Mesodermal cell (in vitro differentiated cells): ENCODE results near the gene DPP6.

Experiments used
- H3K27ac ChIP-seq: 2 replicates; pipeline ENCODE4 v1.7.0; 2013; ENCODE audit warnings: mild to moderate bottlenecking, low read depth, low read length, moderate library complexity; ENCODE audit not compliant: severe bottlenecking
- H3K36me3 ChIP-seq: 2 replicates; pipeline ENCODE4 v1.7.1; 2013; ENCODE audit warnings: mild to moderate bottlenecking, low read length, moderate library complexity; ENCODE audit not compliant: control insufficient read depth, insufficient read depth
- H3K4me1 ChIP-seq: one replicate; pipeline ENCODE4 v1.7.1; 2013; ENCODE audit warnings: mild to moderate bottlenecking, low read length; ENCODE audit not compliant: insufficient read depth, control insufficient read depth, poor library complexity, severe bottlenecking
- H3K4me3 ChIP-seq: 2 replicates; pipeline ENCODE4 v1.7.0; 2013; ENCODE audit warnings: low read length, control low read depth, mild to moderate bottlenecking; ENCODE audit not compliant: insufficient read depth, poor library complexity, severe bottlenecking; ENCODE audit errors: extremely low read depth
- H3K9me3 ChIP-seq: 2 replicates; pipeline ENCODE4 v1.7.1; 2013; ENCODE audit warnings: mild to moderate bottlenecking, low read length, moderate library complexity; ENCODE audit not compliant: control insufficient read depth
- WGBS, 2 experiments: methylation state at CpG; one replicate each; pipeline ENCODE4 v1.1.5; 2013; ENCODE audit warnings: missing lambda C conversion rate in 2 of 2; ENCODE audit not compliant: insufficient coverage in 2 of 2; 5-methylcytosine and 5-hydroxymethylcytosine counted together

The DPP6 gene

GRCh38 chr7:154695836-154696235 lies 643.6 kb downstream of the DPP6 start:
- Histone ChIP-seq H3K27ac (no peak overlapping the region), H3K4me1 (peaks cover 9% of the 10 kb centered on the region), H3K9me3 (no peaks in the 10 kb centered on the region), H3K36me3 (no peaks in the 10 kb centered on the region), H3K4me3 (no peak overlapping the region)
- WGBS, 2 experiments: 88 to 91% methylated on average over 13 to 14 of the region's 14 CpGs

GRCh38 chr7:154696556-154696955 lies 644.4 kb downstream of the DPP6 start:
- Histone ChIP-seq H3K27ac (no peak overlapping the region), H3K36me3 (no peaks in the 10 kb centered on the region), H3K9me3 (no peaks in the 10 kb centered on the region), H3K4me3 (no peak overlapping the region), H3K4me1 (peaks cover 9% of the 10 kb centered on the region)
- WGBS, 2 experiments: 94 to 97% methylated on average over 8 of the region's 8 CpGs

- H3K4me3 ChIP-seq: no peak overlapping the region
- WGBS, 2 experiments: 51 to 59% methylated on average over 9 to 11 of the region's 13 CpGs
Observed at GRCh38 chr7:154698726-154699291, 646.6 kb downstream of the DPP6 start.

GRCh38 chr7:154699417-154699816 lies 647.2 kb downstream of the DPP6 start:
- WGBS, 2 experiments: 79% methylated on average over 6 of the region's 6 CpGs
- Histone ChIP-seq H3K27ac (no peak overlapping the region), H3K36me3 (no peaks in the 10 kb centered on the region), H3K4me1 (peaks cover 9% of the 10 kb centered on the region), H3K4me3 (no peak overlapping the region), H3K9me3 (no peaks in the 10 kb centered on the region)

More at GRCh38 chr7:154698726-154699291, 646.6 kb downstream of the DPP6 start:
- peaks cover 9% of the 10 kb centered on the region for H3K4me1 ChIP-seq
- no peaks in the 10 kb centered on the region for H3K9me3 ChIP-seq
- H3K36me3 ChIP-seq: no peaks in the 10 kb centered on the region
- no peak overlapping the region for H3K27ac ChIP-seq

DNA sequence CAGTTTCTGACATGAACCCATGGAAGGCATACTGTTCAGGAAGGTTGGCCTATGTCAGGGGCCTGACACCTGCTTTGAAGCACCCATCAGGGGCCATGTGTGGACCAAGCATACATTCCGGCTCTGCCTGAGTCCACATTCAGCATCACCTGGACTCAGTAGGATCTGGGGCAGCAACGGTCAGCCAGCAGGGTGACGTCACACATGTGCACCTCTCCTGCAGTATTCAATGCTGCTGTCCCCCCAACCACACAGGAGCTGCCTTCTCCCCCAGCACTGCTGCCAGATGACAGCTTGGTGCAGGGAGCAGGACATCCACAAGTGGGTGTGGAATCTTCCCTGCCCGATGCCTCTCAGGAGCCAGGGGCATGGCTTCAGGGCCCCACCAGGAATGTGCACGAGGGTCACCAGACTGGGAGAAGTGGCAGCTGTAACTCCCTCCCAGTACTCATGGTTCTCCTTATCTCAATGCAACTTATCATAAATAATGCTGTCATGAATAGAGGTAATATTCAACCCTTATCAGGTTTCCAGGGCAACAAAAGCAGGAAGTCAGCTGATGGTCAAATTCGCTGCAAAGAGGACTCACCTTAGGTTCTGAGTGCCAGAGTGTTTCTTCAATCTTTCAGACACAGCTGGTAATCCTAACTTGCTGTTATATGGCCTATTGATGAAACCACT lies 657.8 kb downstream of the DPP6 start:
- Histone ChIP-seq H3K9me3 (peaks cover 13% of the 10 kb centered on the region), H3K36me3 (no peaks in the 10 kb centered on the region), H3K27ac (no peak overlapping the region), H3K4me1 (no peaks in the 10 kb centered on the region), H3K4me3 (no peak overlapping the region)
- WGBS, 2 experiments: 81 to 89% methylated on average over 4 of the region's 6 CpGs

- Histone ChIP-seq H3K36me3 (no peaks in the 10 kb centered on the region), H3K9me3 (peaks cover 13% of the 10 kb centered on the region), H3K4me3 (no peak overlapping the region), H3K27ac (no peak overlapping the region), H3K4me1 (no peaks in the 10 kb centered on the region)
- 70 to 87% methylated on average over 4 to 5 of the region's 5 CpGs for WGBS, 2 experiments
Observed at GRCh38 chr7:154720016-154720415, 667.8 kb downstream of the DPP6 start.

- Histone ChIP-seq H3K9me3 (peaks cover 23% of the 10 kb centered on the region), H3K4me3 (no peak overlapping the region), H3K27ac (no peak overlapping the region), H3K4me1 (no peaks in the 10 kb centered on the region), H3K36me3 (no peaks in the 10 kb centered on the region)
- WGBS, 2 experiments: 93 to 94% methylated on average over 5 of the region's 7 CpGs
Observed at GRCh38 chr7:154721086-154721485, 668.9 kb downstream of the DPP6 start.

GRCh38 chr7:154726368-154726767 lies 674.2 kb downstream of the DPP6 start:
- 73 to 89% methylated on average over 2 to 3 of the region's 4 CpGs for WGBS, 2 experiments
- no peaks in the 10 kb centered on the region for H3K4me1 ChIP-seq
- H3K9me3 ChIP-seq: peaks cover 40% of the 10 kb centered on the region
- H3K36me3 ChIP-seq: no peaks in the 10 kb centered on the region
- no peak overlapping the region for H3K27ac ChIP-seq
- no peak overlapping the region for H3K4me3 ChIP-seq

GRCh38 chr7:154729056-154729455 lies 676.9 kb downstream of the DPP6 start:
- H3K4me3 ChIP-seq: no peak overlapping the region
- H3K36me3 ChIP-seq: no peaks in the 10 kb centered on the region
- H3K27ac ChIP-seq: no peak overlapping the region
- H3K9me3 ChIP-seq: peaks cover 42% of the 10 kb centered on the region
- no peaks in the 10 kb centered on the region for H3K4me1 ChIP-seq
- 61 to 86% methylated on average over 1 to 3 of the region's 3 CpGs for WGBS, 2 experiments

GRCh38 chr7:154735766-154736165 lies 683.6 kb downstream of the DPP6 start:
- Histone ChIP-seq H3K36me3 (no peaks in the 10 kb centered on the region), H3K4me1 (no peaks in the 10 kb centered on the region), H3K27ac (no peak overlapping the region), H3K4me3 (no peak overlapping the region), H3K9me3 (peaks cover 7% of the 10 kb centered on the region)
- WGBS, 2 experiments: 83 to 92% methylated on average over 2 to 3 of the region's 3 CpGs

DNA sequence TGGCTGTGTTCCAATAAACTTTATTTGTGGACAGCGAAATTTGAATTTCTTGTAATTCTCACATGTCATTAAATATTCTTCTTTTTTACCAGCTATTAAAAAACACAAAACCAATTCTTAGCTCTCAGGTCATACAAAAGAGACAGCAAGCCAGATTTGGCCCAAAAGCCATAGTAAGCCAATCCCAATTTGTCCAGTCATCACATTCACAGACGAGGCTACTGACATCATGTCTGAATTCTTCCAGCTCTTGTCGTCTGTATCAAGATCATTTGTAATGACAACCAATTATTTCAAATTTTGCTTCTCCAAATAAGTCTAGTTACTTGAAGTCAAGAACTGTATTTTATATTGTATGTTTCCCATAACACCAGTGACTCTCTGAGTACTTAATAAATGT lies 684.2 kb downstream of the DPP6 start:
- WGBS, 2 experiments: 100% methylated on average over 2 of the region's 3 CpGs; no CpG with 5 or more reads in 1 of the 2 experiments
- Histone ChIP-seq H3K36me3 (no peaks in the 10 kb centered on the region), H3K27ac (no peak overlapping the region), H3K4me1 (no peaks in the 10 kb centered on the region), H3K9me3 (peaks cover 7% of the 10 kb centered on the region), H3K4me3 (no peak overlapping the region)
